ENCODE results near the gene UNC5A. TPM values are rescaled to one million over a fixed set of nuclear protein-coding genes. Genes with fewer than 3 reads are reported as not detected.

UNC5A gene
- total and polyA plus RNA-seq, 9 of the 15 experiments (the other 6 are each of a cell fraction or from before 2014, with no cell fraction given): not detected

- BruUV-seq (replicated peaks): no TSS peak
- H3K4me1 ChIP-seq (replicated peaks in 1 of 2; ENCODE audit: control insufficient read depth in 2 of 2, insufficient read depth in 2 of 2, low read length in 2 of 2): peaks cover 0 to 39% of the 10 kb centered on the region in 2 experiments; a peak in 2 of 5 replicates
- no peak overlapping the region for H3K9ac ChIP-seq (ENCODE audit: insufficient read depth in 1 of 2, low read depth in 2 of 2, low read length in 2 of 2)
- peaks cover 65 to 90% of the 10 kb centered on the region in 2 experiments for H3K27me3 ChIP-seq (ENCODE audit: control insufficient read depth in 2 of 2, insufficient read depth in 2 of 2, low read length in 2 of 2)
- ChIA-PET POLR2A (interaction anchor here (0.7 to 1.2 kb wide), 3 partner anchors 9 to 321 kb away, joined by 3 to 4 read pairs (median 3); no protein-coding TSS in a partner anchor), CTCF (ENCODE audit: low intra/inter-chr PET ratio) (no interaction called here)
- in situ Hi-C loops (cut with MboI) (no loop called here), intact Hi-C loops (cut with micrococcal nuclease) (no loop called here)
- H3K79me2 ChIP-seq (ENCODE audit: control insufficient read depth, insufficient read depth, low read length): no peaks in the 10 kb centered on the region
- H3K36me3 ChIP-seq (ENCODE audit: control insufficient read depth, insufficient read depth, low read length): no peaks in the 10 kb centered on the region
- no peak for TF ChIP-seq SLC30A9 (CRISPR knock-in tag; IDR thresholded peaks at IDR 0.05)
- no peak for TF ChIP-seq CBX2 (IDR thresholded peaks at IDR 0.05; ENCODE audit: insufficient read depth, low read length, poor library complexity, severe bottlenecking)
- no peak for TF ChIP-seq CHD1 (IDR thresholded peaks at IDR 0.05; ENCODE audit: low read length)
- no peak for TF ChIP-seq ZBTB1 (CRISPR knock-in tag; IDR thresholded peaks at IDR 0.05; ENCODE audit: borderline replicate concordance, low read depth)
- H3K27ac ChIP-seq (ENCODE audit: extremely low read depth, low read depth, low read length): no peak overlapping the region
- ATAC-seq (no peak), FAIRE-seq (no peak), DNase-seq (ENCODE audit: extremely low read depth in 1 of 4, low spot score in 3 of 4) (no peak)
- no peaks in the 10 kb centered on the region for H3K9me3 ChIP-seq (replicated peaks; ENCODE audit: control insufficient read depth, insufficient read depth, low read depth, low read length)
- H3K9me1 ChIP-seq (ENCODE audit: control insufficient read depth, insufficient read depth, low read length): peaks cover 12% of the 10 kb centered on the region
- H4K20me1 ChIP-seq (replicated peaks; ENCODE audit: control insufficient read depth, insufficient read depth, low read length): peaks cover 27% of the 10 kb centered on the region
- H2AFZ ChIP-seq (ENCODE audit: low read depth, low read length): no peak overlapping the region
- no peak overlapping the region for H3K4me3 ChIP-seq
- no peak overlapping the region for H3K4me2 ChIP-seq (ENCODE audit: insufficient read depth, low read length)
- WGBS (ENCODE audit: insufficient coverage, low coverage, missing lambda C conversion rate): 8% methylated on average over 24 of the region's 25 CpGs
These were observed 71.6 kb downstream of the UNC5A start for GRCh38 chr5:176881816-176882566.

DNA sequence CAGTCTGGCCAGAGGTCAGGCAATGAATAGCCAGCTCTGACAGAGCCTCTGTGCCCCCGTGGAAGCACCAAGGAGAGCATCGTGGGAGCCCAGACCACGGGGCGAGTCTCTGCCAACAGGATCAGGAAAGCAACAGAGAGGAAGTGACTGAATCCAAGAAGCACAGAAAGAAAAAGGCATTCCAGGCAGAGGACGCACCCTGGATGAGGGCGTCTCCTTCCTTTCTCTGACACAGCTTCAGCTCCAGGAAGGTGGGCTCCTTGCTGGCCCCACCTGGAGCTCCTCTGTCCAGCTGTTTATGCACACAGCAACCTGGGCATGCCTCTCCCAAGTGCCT is 72.2 kb downstream of the UNC5A start:
- Histone ChIP-seq H3K36me3 (ENCODE audit: control insufficient read depth, insufficient read depth, low read length) (no peaks in the 10 kb centered on the region), H3K9me1 (ENCODE audit: control insufficient read depth, insufficient read depth, low read length) (peaks cover 12% of the 10 kb centered on the region), H3K9me3 (replicated peaks; ENCODE audit: control insufficient read depth, insufficient read depth, low read depth, low read length) (no peaks in the 10 kb centered on the region), H3K4me2 (ENCODE audit: insufficient read depth, low read length) (no peak overlapping the region), H3K9ac (ENCODE audit: insufficient read depth in 1 of 2, low read depth in 2 of 2, low read length in 2 of 2) (no peak overlapping the region), H4K20me1 (replicated peaks; ENCODE audit: control insufficient read depth, insufficient read depth, low read length) (peaks cover 27% of the 10 kb centered on the region), H3K27me3 (ENCODE audit: control insufficient read depth in 2 of 2, insufficient read depth in 2 of 2, low read length in 2 of 2) (peaks cover 60 to 90% of the 10 kb centered on the region in 2 experiments; a peak in 4 of 5 replicates), H3K27ac (ENCODE audit: extremely low read depth, low read depth, low read length) (no peak overlapping the region), H3K4me1 (replicated peaks in 1 of 2; ENCODE audit: control insufficient read depth in 2 of 2, insufficient read depth in 2 of 2, low read length in 2 of 2) (peaks cover 0 to 39% of the 10 kb centered on the region in 2 experiments; a peak in 2 of 5 replicates), H3K4me3 (no peak overlapping the region), H2AFZ (ENCODE audit: low read depth, low read length) (no peak overlapping the region), H3K79me2 (ENCODE audit: control insufficient read depth, insufficient read depth, low read length) (no peaks in the 10 kb centered on the region)
- FAIRE-seq (no peak), ATAC-seq (no peak), DNase-seq (ENCODE audit: extremely low read depth in 1 of 4, low spot score in 3 of 4) (no peak)
- no TSS peak for BruUV-seq (replicated peaks)
- WGBS (ENCODE audit: insufficient coverage, low coverage, missing lambda C conversion rate): 0% methylated on average over 6 of the region's 6 CpGs
- ChIA-PET POLR2A (interaction anchor here (0.7 to 1.2 kb wide), 3 partner anchors 10 to 321 kb away, joined by 3 to 4 read pairs (median 3); no protein-coding TSS in a partner anchor), CTCF (ENCODE audit: low intra/inter-chr PET ratio) (no interaction called here)
- intact Hi-C loops (cut with micrococcal nuclease) (no loop called here), in situ Hi-C loops (cut with MboI) (no loop called here)
- TF ChIP-seq ZNF511 (CRISPR knock-in tag; IDR thresholded peaks at IDR 0.05): no peak
- 0 out of 2 replicates have a peak, but pooled peaks have one; percentile 29 for TF ChIP-seq SPI1 (IDR thresholded peaks at IDR 0.05; ENCODE audit: borderline replicate concordance, low read depth, low read length)
